C4-2B (cell line): ENCODE measurements around the gene SPATA25.

Experiments
- H3K27ac ChIP-seq: fragments of 450-650 bp; 2 replicates; pipeline ENCODE4 v1.5.1; 2017
- ZFX ChIP-seq: fragments of 450-650 bp; IDR thresholded peaks from 2 replicates; pipeline ENCODE4 v1.6.1; 2017
- TF ChIP-seq, protein P1 (sequence below): fragments of 450-650 bp; conservative IDR thresholded peaks from 2 replicates; pipeline ENCODE4 v1.5.1; 2017; ENCODE audit warnings: mild to moderate bottlenecking

Gene SPATA25

DNA sequence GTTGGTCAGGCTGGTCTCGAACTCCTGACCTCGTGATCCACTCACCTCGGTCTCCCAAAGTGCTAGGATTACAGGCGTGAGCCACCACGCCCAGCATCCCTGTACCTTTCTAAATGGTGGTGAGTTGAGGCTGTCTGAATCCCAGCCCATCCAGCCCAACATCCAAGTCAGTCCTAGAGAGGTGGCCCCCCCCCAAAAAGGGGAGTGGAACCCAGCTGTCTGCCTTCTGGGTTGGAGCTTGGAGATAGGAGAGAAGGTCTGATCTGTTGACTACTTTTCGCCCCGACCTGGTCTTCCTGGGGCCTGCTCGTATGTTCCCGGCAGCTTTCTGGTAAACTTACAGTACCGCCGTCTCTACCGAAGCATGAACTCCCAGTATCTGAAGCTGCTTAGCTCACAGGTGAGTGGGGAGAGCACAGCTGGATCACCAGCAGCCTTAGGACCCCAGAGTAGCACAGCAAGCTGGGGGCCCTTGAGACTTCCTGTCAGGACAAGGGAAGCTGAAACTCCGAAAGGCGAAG, 9.3 kb upstream of the SPATA25 start:
- H3K27ac ChIP-seq: no peak overlapping the region
- no peak for TF ChIP-seq ZFX
- TF ChIP-seq, protein P1, sequence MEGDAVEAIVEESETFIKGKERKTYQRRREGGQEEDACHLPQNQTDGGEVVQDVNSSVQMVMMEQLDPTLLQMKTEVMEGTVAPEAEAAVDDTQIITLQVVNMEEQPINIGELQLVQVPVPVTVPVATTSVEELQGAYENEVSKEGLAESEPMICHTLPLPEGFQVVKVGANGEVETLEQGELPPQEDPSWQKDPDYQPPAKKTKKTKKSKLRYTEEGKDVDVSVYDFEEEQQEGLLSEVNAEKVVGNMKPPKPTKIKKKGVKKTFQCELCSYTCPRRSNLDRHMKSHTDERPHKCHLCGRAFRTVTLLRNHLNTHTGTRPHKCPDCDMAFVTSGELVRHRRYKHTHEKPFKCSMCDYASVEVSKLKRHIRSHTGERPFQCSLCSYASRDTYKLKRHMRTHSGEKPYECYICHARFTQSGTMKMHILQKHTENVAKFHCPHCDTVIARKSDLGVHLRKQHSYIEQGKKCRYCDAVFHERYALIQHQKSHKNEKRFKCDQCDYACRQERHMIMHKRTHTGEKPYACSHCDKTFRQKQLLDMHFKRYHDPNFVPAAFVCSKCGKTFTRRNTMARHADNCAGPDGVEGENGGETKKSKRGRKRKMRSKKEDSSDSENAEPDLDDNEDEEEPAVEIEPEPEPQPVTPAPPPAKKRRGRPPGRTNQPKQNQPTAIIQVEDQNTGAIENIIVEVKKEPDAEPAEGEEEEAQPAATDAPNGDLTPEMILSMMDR: no peak

DNA sequence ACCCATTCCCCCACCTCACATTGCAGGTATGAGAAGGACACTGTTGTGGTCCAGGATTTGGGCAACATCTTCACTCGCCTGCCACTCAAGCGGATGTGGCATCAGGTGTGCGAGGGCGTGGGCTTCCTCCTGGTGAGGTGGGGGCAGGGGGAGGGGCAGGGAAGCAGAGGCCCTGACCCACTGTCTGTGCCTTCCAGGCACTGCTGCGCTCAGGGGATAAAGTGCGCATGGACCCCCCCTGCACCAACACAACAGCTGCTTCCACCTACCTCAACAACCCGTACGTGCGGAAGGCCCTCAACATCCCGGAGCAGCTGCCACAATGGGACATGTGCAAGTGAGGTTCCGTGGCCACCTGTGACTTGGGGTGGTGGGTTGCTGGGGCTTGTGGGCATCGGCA, 7.4 kb upstream of the SPATA25 start:
- no peak for TF ChIP-seq ZFX
- TF ChIP-seq, protein P1: no peak
- no peak overlapping the region for H3K27ac ChIP-seq

DNA sequence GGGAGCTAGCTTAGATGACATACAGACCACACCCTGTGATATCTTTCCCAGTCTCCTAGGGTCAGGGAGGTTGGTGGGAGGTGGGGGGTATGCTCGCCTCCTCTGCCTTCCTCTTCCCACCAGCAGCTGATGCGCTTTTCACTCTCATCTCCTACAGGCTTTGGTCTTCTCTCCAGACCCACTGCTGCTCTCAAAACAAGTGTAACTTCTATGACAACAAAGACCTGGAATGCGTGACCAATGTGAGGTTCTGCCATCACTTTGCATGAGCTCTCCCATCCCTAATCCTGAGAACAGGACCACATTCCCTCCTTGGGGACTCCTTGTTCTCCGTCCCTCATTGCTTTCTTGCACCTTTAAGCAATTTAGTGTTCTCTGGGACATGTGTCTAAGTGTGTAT, 6.4 kb upstream of the SPATA25 start:
- no peak overlapping the region for H3K27ac ChIP-seq
- TF ChIP-seq, protein P1: no peak
- TF ChIP-seq ZFX: no peak

DNA sequence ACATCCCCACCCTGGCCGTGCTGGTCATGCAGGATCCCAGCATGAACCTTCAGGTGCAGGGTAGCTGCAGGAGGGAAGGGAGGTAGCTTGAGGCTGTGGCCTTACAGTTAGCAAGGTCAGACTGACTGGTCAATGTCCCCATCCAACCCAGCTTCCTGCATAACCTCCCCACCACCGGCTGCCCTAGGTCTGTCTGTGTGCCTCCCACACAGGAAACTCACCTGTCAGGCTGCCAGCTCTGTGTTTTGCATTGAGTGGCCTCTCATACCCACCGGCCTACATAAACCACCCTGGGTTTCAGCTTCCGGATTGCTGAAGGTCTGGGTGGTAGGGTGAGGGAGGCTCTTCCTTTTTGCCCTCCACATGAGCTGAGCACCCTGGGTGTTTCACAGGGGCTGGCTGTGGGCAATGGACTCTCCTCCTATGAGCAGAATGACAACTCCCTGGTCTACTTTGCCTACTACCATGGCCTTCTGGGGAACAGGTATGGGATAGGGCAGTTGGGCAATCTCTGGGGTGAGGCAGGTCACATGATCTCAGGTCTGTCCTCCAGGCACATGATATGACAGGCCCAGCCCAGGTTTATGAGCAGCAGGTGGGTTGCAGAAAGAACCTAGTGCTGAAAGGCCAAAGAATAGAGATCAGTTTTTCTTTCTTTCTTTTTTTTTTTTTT, 5.5 kb upstream of the SPATA25 start:
- TF ChIP-seq, protein P1: no peak
- TF ChIP-seq ZFX: no peak
- no peak overlapping the region for H3K27ac ChIP-seq

DNA sequence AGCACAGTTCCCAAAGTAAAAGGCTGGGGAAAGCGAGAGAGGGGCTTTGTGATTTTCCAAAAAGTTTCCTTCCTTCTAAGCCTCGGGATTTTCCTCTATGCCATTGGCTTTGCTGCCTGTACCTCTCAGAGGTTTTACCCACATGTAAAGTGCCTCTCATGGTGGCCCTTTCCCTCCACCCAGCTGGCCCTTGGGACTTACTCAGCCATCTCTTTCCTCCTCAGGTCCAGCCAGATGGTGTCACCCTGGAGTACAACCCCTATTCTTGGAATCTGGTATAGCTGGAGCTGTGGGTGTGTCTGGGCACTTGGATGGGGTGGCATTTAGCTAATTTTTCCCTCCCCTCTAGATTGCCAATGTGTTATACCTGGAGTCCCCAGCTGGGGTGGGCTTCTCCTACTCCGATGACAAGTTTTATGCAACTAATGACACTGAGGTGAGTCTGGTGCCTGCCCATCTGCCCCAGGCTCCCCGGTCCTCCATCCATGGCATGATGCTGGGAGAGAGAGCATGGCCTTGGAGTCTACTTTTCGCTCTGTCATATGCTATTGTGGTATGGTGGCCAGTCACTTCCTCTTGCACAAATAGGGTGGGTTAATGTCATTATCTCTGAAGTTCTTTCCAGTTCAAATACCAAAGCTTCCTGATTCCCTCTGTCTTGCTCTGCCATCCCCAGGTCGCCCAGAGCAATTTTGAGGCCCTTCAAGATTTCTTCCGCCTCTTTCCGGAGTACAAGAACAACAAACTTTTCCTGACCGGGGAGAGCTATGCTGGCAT, 4.8 kb upstream of the SPATA25 start:
- peak overlapping the region; percentile 78; the same call in 1 of the 2 replicates for H3K27ac ChIP-seq
- no peak for TF ChIP-seq ZFX
- TF ChIP-seq, protein P1: no peak

DNA sequence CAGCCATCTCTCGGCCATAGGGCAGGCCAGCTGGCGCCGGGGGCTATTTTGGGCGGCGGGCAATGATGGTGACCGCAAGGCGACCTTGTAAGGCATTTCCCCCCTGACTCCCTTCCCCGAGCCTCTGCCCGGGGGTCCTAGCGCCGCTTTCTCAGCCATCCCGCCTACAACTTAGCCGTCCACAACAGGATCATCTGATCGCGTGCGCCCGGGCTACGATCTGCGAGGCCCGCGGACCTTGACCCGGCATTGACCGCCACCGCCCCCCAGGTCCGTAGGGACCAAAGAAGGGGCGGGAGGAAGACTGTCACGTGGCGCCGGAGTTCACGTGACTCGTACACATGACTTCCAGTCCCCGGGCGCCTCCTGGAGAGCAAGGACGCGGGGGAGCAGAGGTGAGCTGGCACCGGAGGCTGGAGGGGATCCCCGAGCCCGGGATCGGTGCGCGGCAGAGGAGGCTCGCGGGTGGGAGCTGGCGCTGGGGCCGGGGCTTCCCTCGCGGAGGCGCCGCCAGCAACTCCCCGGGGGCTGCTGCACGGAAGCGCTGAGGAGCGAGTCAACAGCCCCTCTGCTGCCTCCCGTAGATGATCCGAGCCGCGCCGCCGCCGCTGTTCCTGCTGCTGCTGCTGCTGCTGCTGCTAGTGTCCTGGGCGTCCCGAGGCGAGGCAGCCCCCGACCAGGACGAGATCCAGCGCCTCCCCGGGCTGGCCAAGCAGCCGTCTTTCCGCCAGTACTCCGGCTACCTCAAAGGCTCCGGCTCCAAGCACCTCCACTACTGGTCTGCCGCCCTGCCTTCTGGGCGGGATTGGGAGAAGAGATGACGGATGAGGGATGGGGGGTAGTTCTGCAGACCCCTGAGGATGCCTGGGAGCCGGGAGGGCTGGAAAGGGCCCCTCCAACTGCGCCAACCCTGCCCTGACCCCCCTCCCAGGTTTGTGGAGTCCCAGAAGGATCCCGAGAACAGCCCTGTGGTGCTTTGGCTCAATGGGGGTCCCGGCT, 3.9 kb upstream of the SPATA25 start, which contains the start of the genes CTSA and NEURL2:
TSS of gene CTSA (plus strand) at position 351 of the 999 bp plus-strand sequence. CDS start at position 585, 234 bp downstream.
TSS of gene NEURL2 (minus strand) at position 224 of the 999 bp plus-strand sequence. CDS start at position 7, 217 bp downstream.
- H3K27ac ChIP-seq: peak within 1 kb of the TSS; percentile 78
- no peak for TF ChIP-seq ZFX
- TF ChIP-seq, protein P1: no peak
